ENCODE results near the gene TCEANC2. TPM values are rescaled to one million over a fixed set of nuclear protein-coding genes. Genes with fewer than 3 reads are reported as not detected.

TCEANC2 gene
- total RNA-seq, 1 experiment from 2014 or later: 4.2 TPM

- H3K27me3 ChIP-seq (replicated peaks; ENCODE audit: insufficient read depth, low read depth, low read length, poor library complexity): no peaks in the 10 kb centered on the region
- ChIA-PET POLR2A (ENCODE audit: low non-redundant PET) (no interaction called here), CTCF (no interaction called here)
- DNase-seq (ENCODE audit: low spot score): no peak
- no peaks in the 10 kb centered on the region for H3K9me3 ChIP-seq (ENCODE audit: low read depth, low read length, poor library complexity, severe bottlenecking)
- H3K4me1 ChIP-seq (ENCODE audit: insufficient read depth, low read length, poor library complexity, severe bottlenecking): no peaks in the 10 kb centered on the region
- intact Hi-C loops (cut with micrococcal nuclease; ENCODE audit: unreplicated experiment): no loop called here
- H3K27ac ChIP-seq (ENCODE audit: low read depth, low read length, poor library complexity, severe bottlenecking): no peak overlapping the region
- BruUV-seq (replicated peaks): no TSS peak
- TF ChIP-seq EZH2 (IDR thresholded peaks at IDR 0.05; ENCODE audit: borderline replicate concordance, low read depth, low read length, poor library complexity, severe bottlenecking): no peak
- TF ChIP-seq CTCF (conservative IDR thresholded peaks at IDR 0.05; ENCODE audit: low read depth, low read length): no peak
- peaks cover 5% of the 10 kb centered on the region for H3K36me3 ChIP-seq (ENCODE audit: insufficient read depth, low read length, poor library complexity, severe bottlenecking)
- H3K4me3 ChIP-seq (ENCODE audit: low read depth, low read length, poor library complexity, severe bottlenecking): no peak overlapping the region
Measured at GRCh38 chr1:54028306-54029251, 24.8 kb upstream of the TCEANC2 start.

GRCh38 chr1:54037476-54037875 lies 15.9 kb upstream of the TCEANC2 start:
- CTCF ChIA-PET: no interaction called here
- no TSS peak for BruUV-seq (replicated peaks)
- no peaks in the 10 kb centered on the region for H3K9me3 ChIP-seq (ENCODE audit: low read depth, low read length, poor library complexity, severe bottlenecking)
- DNase-seq (ENCODE audit: low spot score): no peak
- intact Hi-C loops (cut with micrococcal nuclease; ENCODE audit: unreplicated experiment): no loop called here
- no peak overlapping the region for H3K4me3 ChIP-seq (ENCODE audit: low read depth, low read length, poor library complexity, severe bottlenecking)
- no peaks in the 10 kb centered on the region for H3K4me1 ChIP-seq (ENCODE audit: insufficient read depth, low read length, poor library complexity, severe bottlenecking)
- H3K27ac ChIP-seq (ENCODE audit: low read depth, low read length, poor library complexity, severe bottlenecking): no peak overlapping the region
- POLR2A ChIA-PET (ENCODE audit: low non-redundant PET): no interaction called here
- peaks cover 19% of the 10 kb centered on the region for H3K36me3 ChIP-seq (ENCODE audit: insufficient read depth, low read length, poor library complexity, severe bottlenecking)
- H3K27me3 ChIP-seq (replicated peaks; ENCODE audit: insufficient read depth, low read depth, low read length, poor library complexity): no peaks in the 10 kb centered on the region
- no peak for TF ChIP-seq EZH2 (IDR thresholded peaks at IDR 0.05; ENCODE audit: borderline replicate concordance, low read depth, low read length, poor library complexity, severe bottlenecking)
- no peak for TF ChIP-seq CTCF (conservative IDR thresholded peaks at IDR 0.05; ENCODE audit: low read depth, low read length)

DNA sequence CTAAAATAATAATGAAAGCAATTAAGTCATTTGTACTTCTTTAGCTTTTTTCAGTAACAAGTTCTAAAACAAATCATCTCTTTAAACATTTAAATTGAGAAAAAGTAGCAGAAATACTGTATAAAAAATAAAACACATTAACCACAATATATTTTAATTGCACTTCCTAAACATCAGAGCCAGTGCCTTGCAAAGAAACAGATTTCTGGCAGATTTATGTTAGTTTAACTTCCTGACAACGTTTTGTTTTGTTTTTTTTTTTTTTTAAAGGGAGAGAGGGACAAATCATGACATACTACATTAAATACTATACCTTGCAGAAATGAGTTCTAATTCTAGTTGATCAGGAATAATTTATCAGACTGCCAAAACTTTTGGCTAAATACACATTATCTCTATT lies 11.6 kb upstream of the TCEANC2 start:
- BruUV-seq (replicated peaks): no TSS peak
- no peaks in the 10 kb centered on the region for H3K27me3 ChIP-seq (replicated peaks; ENCODE audit: insufficient read depth, low read depth, low read length, poor library complexity)
- H3K9me3 ChIP-seq (ENCODE audit: low read depth, low read length, poor library complexity, severe bottlenecking): no peaks in the 10 kb centered on the region
- intact Hi-C loops (cut with micrococcal nuclease; ENCODE audit: unreplicated experiment): no loop called here
- no peaks in the 10 kb centered on the region for H3K4me1 ChIP-seq (ENCODE audit: insufficient read depth, low read length, poor library complexity, severe bottlenecking)
- H3K36me3 ChIP-seq (ENCODE audit: insufficient read depth, low read length, poor library complexity, severe bottlenecking): peaks cover 18% of the 10 kb centered on the region
- TF ChIP-seq EZH2 (IDR thresholded peaks at IDR 0.05; ENCODE audit: borderline replicate concordance, low read depth, low read length, poor library complexity, severe bottlenecking) (no peak), CTCF (conservative IDR thresholded peaks at IDR 0.05; ENCODE audit: low read depth, low read length) (no peak)
- ChIA-PET POLR2A (ENCODE audit: low non-redundant PET) (no interaction called here), CTCF (interaction anchor here (0.7 kb wide), 1 partner anchor 25 kb away, joined by 4 read pairs; no protein-coding TSS in a partner anchor)
- no peak for DNase-seq (ENCODE audit: low spot score)
- no peak overlapping the region for H3K27ac ChIP-seq (ENCODE audit: low read depth, low read length, poor library complexity, severe bottlenecking)
- no peak overlapping the region for H3K4me3 ChIP-seq (ENCODE audit: low read depth, low read length, poor library complexity, severe bottlenecking)

All from A673 (cell line).